Glutamatergic neuron (in vitro differentiated cells): ENCODE measurements around the gene HCST. TPM values are rescaled to one million over a fixed set of nuclear protein-coding genes. Genes with fewer than 3 reads are reported as not detected.

Experiments
- DNase-seq: peaks from one replicate; pipeline ENCODE4 v3.0.0; 2022
- H3K27ac Mint-ChIP-seq: one replicate; pipeline ENCODE4 v1.8.0; 2020; ENCODE audit warnings: mild to moderate bottlenecking, mixed read lengths, inconsistent platforms; ENCODE audit not compliant: unreplicated experiment
- H3K27me3 Mint-ChIP-seq: one replicate; pipeline ENCODE4 v1.8.0; 2020; ENCODE audit warnings: mild to moderate bottlenecking, moderate library complexity, mixed read lengths, inconsistent platforms; ENCODE audit not compliant: unreplicated experiment
- H3K36me3 Mint-ChIP-seq: one replicate; pipeline ENCODE4 v1.8.0; 2020; ENCODE audit warnings: mild to moderate bottlenecking, mixed read lengths, inconsistent platforms; ENCODE audit not compliant: unreplicated experiment
- H3K4me1 Mint-ChIP-seq: one replicate; pipeline ENCODE4 v1.8.0; 2020; ENCODE audit warnings: mild to moderate bottlenecking, low read depth, mixed read lengths, inconsistent platforms; ENCODE audit not compliant: unreplicated experiment
- H3K4me3 Mint-ChIP-seq: one replicate; pipeline ENCODE4 v1.8.0; 2020; ENCODE audit warnings: mild to moderate bottlenecking, mixed read lengths, inconsistent platforms; ENCODE audit not compliant: unreplicated experiment
- H3K9me3 Mint-ChIP-seq: one replicate; pipeline ENCODE4 v1.8.0; 2020; ENCODE audit warnings: mild to moderate bottlenecking, moderate library complexity, mixed read lengths, inconsistent platforms; ENCODE audit not compliant: unreplicated experiment
- CTCF ChIP-seq: fragments of 200-600 bp; sonication (generic); IDR thresholded peaks from one replicate; pipeline ENCODE4 v1.5.0; 2021; ENCODE audit not compliant: partially characterized antibody, unreplicated experiment
- total RNA-seq: library from RNA; stranded (reverse); fragmentation: NEBNext Ultra II Directional; extraction: Animal tissue kit (Norgen Biotek cat#: 25700); gene quantifications from one replicate; pipeline ENCODE4 v1.2.1, GENCODE V29; 2021; ENCODE audit not compliant: unreplicated experiment

HCST gene
- total RNA-seq, 1 donor from 2014 or later, result not detected

DNA sequence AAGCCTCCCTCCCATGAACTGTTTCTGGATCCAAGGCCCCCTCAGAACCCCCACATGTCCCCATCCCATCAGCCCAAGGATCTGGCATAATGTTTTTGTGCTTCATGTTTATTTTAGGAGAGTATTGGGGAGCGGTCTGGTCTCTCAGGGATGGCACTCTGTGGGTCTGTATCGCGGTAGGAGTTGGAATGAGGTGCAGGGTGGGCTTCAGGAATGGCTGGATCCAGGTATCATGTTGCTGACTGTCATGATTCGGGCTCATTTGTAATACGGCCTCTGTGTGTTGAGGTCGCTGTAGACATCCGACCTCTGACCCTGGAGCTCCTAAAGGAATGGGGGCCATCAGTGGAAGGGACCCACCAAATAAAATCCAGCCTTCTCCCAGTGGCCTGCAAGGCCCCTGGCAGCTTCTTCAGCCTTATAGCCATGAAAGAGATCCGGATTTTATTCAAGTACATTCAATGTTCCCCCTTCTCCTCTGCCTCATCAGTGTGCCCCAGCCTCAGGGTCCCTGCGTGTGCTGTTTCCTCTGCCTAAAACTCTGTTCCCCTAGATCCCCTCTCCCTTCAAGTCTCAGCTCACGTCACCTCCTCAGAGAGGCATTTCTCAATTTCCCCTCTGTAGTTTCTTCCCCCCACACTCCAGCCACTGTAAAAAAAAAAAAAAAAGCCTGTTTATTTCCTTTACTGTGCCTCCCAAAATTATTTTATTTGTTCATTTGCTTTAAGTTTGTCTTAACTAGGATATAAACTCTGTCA is 2.2 kb downstream of the HCST start:
- Mint-ChIP-seq H3K27me3 (peaks cover 8% of the 10 kb centered on the region), H3K4me1 (peaks cover 7% of the 10 kb centered on the region), H3K9me3 (peaks cover 4% of the 10 kb centered on the region), H3K27ac (no peak overlapping the region), H3K4me3 (no peak overlapping the region), H3K36me3 (no peaks in the 10 kb centered on the region)
- TF ChIP-seq CTCF, result no peak
- DNase-seq, result no peak

GRCh38 chr19:35905178-35905727 is 2.9 kb downstream of the HCST start:
- H3K4me3 Mint-ChIP-seq, result no peak overlapping the region
- peaks cover 7% of the 10 kb centered on the region for H3K4me1 Mint-ChIP-seq
- no peak overlapping the region for H3K27ac Mint-ChIP-seq
- H3K27me3 Mint-ChIP-seq, result peaks cover 8% of the 10 kb centered on the region
- DNase-seq, result no peak
- H3K9me3 Mint-ChIP-seq, result peaks cover 4% of the 10 kb centered on the region
- no peaks in the 10 kb centered on the region for H3K36me3 Mint-ChIP-seq
- no peak for TF ChIP-seq CTCF

DNA sequence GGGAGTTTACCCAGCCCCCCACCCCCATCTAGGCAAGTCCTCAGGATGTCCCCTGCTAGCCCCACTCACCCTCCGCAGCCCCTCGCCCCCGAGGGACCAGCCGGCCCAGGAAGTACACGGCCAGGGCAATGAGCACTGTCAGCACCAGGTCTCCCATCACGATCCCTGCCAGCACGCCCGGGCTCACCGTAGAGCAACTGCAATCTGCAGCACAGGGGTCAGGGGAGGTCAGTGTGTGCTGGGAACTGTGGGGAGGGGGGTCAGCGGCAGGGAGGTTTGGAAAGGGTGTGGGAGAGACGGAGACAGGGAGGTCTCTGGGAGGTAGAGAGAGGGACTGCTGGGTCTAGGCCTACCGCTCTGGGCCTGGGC is 5.0 kb downstream of the HCST start:
- no peak overlapping the region for H3K4me3 Mint-ChIP-seq

GRCh38 chr19:35908010-35908441 is 5.7 kb downstream of the HCST start, which contains the start of gene TYROBP:
Gene TYROBP, minus strand, starts transcription at chr19:35908295. Its CDS starts 67 bp downstream, at chr19:35908228.
- DNase-seq, result no peak
- Mint-ChIP-seq H3K4me1 (no peaks in the 10 kb centered on the region), H3K9me3 (peaks cover 1% of the 10 kb centered on the region), H3K27ac (peak within 1 kb of the TSS; percentile 39), H3K4me3 (no peak within 1 kb of the TSS), H3K36me3 (no peaks in the 10 kb centered on the region), H3K27me3 (peaks cover 2% of the 10 kb centered on the region)
- TF ChIP-seq CTCF, result no peak

More for the DNA sequence above, 5.0 kb downstream of the HCST start:
- no peaks in the 10 kb centered on the region for H3K36me3 Mint-ChIP-seq
- H3K27me3 Mint-ChIP-seq, result peaks cover 8% of the 10 kb centered on the region
- TF ChIP-seq CTCF, result no peak
- peaks cover under 1% of the 10 kb centered on the region for H3K4me1 Mint-ChIP-seq
- DNase-seq, result no peak
- H3K9me3 Mint-ChIP-seq, result peaks cover 4% of the 10 kb centered on the region
- H3K27ac Mint-ChIP-seq, result no peak overlapping the region

DNA sequence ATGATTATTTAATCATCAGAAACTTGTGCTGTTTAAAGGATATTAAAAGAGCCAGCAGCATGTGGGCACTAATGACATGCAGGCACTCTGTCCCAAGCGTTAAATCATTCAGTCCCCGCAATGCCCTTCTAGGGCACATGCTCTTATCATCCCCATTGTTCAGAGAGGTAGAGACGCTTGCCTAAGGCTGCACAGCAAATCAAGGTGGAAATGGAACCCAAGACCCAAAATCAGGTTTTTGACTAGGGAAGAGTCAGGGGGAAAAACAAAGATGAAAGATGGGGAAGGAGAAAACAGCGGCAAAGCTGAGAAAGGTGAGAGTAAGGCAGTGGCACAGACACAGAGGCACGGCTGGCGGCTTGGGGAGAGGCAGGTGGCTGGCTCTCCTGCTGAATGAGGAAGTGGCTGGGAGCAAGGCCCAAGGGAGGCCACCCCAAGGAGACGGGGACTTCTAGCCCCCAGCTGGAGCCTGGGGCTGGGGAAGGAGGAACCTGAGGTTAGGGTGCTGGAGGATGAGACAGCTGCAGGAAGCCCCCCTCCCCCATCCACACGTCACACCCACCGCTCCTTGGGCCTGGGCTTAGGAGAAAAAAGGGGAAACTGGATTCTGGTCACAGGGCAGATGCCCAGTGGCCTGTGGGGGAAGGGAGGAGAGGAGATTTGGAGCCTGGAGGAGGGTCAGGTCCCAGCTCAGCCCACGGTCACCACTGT is 6.8 kb downstream of the HCST start:
- no peak for DNase-seq
- TF ChIP-seq CTCF, result no peak
- peak overlapping the region; percentile 39 for H3K27ac Mint-ChIP-seq
- H3K4me1 Mint-ChIP-seq, result no peaks in the 10 kb centered on the region
- no peak overlapping the region for H3K4me3 Mint-ChIP-seq
- peaks cover 2% of the 10 kb centered on the region for H3K27me3 Mint-ChIP-seq
- H3K9me3 Mint-ChIP-seq, result peaks cover 1% of the 10 kb centered on the region
- no peaks in the 10 kb centered on the region for H3K36me3 Mint-ChIP-seq
